GM23248 (cell line): Measurements from ENCODE around the gene ZC3H4.

Experiments
- EZH2 ChIP-seq: fragments of 200-600 bp; sonication (generic); IDR thresholded peaks from 2 replicates; pipeline ENCODE4 v1.6.1; 2018; ENCODE audit warnings: antibody characterized with exemption, mild to moderate bottlenecking; ENCODE audit not compliant: insufficient read depth, poor library complexity, severe bottlenecking
- EZH2phosphoT487 ChIP-seq: fragments of 200-600 bp; sonication (generic); IDR thresholded peaks from 2 replicates; pipeline ENCODE4 v1.6.1; 2018; ENCODE audit warnings: antibody characterized with exemption, moderate library complexity, mild to moderate bottlenecking, low read depth; ENCODE audit not compliant: insufficient read depth

DNA sequence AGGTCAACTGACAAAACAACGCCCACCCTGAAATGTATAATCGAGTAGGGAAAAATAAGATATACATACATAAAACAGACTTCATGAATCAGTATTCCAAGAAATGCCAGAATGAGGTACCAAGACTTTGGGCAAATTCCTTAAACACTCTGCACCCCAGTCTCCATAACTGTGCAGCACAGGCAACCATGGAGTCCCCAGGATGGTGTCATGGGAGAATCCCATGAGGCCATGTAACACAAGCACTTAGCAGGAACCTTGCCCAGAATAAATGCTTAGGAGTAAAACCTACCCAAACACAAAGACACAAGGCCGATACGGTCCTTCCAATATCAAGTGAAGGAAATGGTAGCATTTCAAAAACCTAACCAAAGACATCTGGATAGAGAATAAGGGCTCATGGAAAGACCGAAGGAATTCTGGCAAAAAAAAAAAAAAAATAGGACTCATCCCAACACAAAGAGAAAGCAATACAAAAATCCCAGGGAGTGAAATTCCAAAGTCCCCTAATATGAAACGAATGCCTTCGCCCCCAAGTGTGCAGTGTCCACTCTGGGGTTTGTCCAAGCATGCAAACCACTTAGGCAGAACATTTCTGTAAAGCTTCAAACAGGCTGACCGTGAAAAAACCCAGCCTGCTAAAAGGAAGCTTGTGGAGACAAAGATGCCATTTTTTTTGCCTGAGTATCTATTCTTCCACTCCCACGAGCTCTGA lies 11.1 kb downstream of the ZC3H4 start:
- TF ChIP-seq EZH2: no peak
- no peak for TF ChIP-seq EZH2phosphoT487
